Omental fat pad (tissue), 4 donors: Measurements from ENCODE around the gene ATP13A1. TPM values are rescaled to one million over a fixed set of nuclear protein-coding genes. Genes with fewer than 3 reads are reported as not detected.
"Not testable (repeated sequence)": the region's sequence is repeated elsewhere in the genome, so short reads cannot be mapped to it uniquely, and the experiment has no call there.

ENCODE experiments used
- ATAC-seq: fragments of 150-250 bp; one replicate; pipeline ENCODE4 v1.9.1; 2016; ENCODE audit warnings: mild to moderate bottlenecking, moderate library complexity; ENCODE audit not compliant: low FRiP score
- DNase-seq: peaks from one replicate; pipeline ENCODE4 v3.0.0-alpha.2; 2019; ENCODE audit warnings: low spot score
- CTCF ChIP-seq, 3 donors: fragments of 450-650 bp; IDR thresholded peaks; one replicate each; pipeline ENCODE4 v1.5.1; 2016 to 2017; ENCODE audit warnings: antibody characterized with exemption in 3 of 3, mild to moderate bottlenecking in 3 of 3, moderate library complexity in 2 of 3
- total RNA-seq, 4 donors: library from RNA; depleted of rRNA; stranded (reverse); fragments of >200 nt; gene quantifications; one replicate each; pipeline ENCODE4 v1.1.0, GENCODE V29; 2016

ATP13A1 gene
- total RNA-seq, 4 donors from 2014 or later: 100 to 255 (median 143) TPM

DNA sequence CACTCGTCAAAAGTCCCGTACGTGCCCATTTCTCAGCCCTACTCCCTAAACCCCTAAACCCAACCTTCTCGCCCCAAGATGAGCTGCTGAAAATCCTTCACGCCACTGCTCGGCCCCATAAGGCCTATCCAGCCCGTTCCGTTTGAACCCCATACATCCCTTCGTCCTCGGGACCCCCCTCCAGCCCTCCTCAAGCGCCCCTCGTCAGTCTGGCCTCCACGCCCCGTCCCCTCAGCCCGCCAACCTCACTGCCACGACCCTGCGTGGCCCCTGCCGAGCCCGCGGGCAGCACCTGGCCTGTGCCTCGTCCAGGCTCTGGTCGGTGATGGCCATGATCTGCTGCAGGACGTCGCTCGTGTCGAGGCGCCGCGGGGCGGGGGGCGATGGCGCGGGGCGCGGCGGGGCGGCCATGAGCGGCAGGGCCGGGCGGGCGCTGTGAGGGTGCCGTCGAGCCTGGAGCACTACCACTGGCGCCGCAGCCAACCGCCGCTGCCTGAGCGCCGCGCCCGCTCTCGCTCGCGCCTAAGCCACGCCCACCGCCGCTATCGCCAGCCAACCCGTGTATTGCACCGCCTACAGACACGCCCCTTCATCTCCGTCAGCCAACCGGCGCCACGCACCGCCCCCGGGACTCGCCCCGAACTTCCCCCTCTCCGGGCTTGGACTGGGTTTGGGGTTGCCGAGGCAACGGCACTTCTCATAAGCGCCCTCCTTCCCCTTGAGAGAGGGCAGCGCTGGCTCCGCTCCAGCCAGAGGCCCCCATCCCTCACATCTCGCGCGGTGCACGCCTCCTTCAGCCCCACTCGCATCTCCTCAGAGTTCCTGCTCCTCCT is 45.0 kb downstream of the ATP13A1 start, which contains the start of gene PBX4:
Gene PBX4 (minus strand): TSS at position 469 of the 833 bp plus-strand sequence. CDS start 58 bp downstream, at position 411.
- TF ChIP-seq CTCF (IDR thresholded peaks at IDR 0.05): no peak
- DNase-seq: peak; percentile 81
- ATAC-seq: peak; percentile 96

DNA sequence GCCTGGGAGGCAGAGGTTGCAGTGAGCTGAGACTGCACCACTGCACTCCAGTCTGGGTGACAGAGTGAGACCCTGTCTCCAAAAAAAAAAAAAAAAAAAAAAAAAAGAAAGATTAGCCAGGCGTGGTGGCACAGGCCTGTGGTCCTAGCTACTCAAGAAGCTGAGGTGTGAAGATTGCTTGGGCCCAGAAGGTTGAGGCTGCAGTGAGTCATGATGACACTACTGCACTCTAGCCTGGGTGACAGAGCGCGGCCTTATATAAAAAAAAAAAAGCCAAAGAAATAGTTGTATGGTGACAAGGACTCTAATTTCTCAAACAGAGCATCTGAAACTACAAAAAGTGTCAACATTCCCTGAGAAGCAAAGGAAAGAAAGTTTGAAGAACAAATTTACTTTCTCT is 48.4 kb downstream of the ATP13A1 start:
- no peak for TF ChIP-seq CTCF (IDR thresholded peaks at IDR 0.05)
- DNase-seq (no peak), ATAC-seq (no peak)

DNA sequence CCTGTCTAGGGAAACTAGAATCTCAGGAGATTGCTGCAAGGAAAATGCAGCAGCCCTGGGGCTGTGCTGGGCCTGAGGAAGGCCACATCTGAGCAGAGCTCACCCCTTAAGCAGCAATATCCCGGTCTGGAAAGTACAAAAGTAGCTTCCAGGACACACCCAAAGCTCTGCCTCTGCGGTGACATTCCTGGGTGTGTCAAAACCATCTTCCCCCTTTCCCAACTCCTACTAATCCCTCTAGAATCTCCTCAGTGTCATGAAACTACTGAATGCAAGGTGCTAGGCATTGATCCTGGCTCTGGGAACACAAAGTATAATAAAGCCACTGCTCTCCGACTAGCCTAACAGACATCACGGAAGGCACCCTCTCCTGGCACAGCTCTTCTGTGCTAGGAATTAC is 50.0 kb downstream of the ATP13A1 start:
- DNase-seq (no peak), ATAC-seq (no peak)
- no peak for TF ChIP-seq CTCF (IDR thresholded peaks at IDR 0.05)

- TF ChIP-seq CTCF (IDR thresholded peaks at IDR 0.05): no peak
- no peak for ATAC-seq
- DNase-seq: no peak
Observed at GRCh38 chr19:19610376-19611202, 52.9 kb downstream of the ATP13A1 start.

- not testable (repeated sequence) for ATAC-seq, DNase-seq
Observed at GRCh38 chr19:19606686-19607085, 56.8 kb downstream of the ATP13A1 start.

GRCh38 chr19:19606021-19606420 is 57.5 kb downstream of the ATP13A1 start:
- ATAC-seq: no peak
- no peak for TF ChIP-seq CTCF (IDR thresholded peaks at IDR 0.05)
- no peak for DNase-seq

DNA sequence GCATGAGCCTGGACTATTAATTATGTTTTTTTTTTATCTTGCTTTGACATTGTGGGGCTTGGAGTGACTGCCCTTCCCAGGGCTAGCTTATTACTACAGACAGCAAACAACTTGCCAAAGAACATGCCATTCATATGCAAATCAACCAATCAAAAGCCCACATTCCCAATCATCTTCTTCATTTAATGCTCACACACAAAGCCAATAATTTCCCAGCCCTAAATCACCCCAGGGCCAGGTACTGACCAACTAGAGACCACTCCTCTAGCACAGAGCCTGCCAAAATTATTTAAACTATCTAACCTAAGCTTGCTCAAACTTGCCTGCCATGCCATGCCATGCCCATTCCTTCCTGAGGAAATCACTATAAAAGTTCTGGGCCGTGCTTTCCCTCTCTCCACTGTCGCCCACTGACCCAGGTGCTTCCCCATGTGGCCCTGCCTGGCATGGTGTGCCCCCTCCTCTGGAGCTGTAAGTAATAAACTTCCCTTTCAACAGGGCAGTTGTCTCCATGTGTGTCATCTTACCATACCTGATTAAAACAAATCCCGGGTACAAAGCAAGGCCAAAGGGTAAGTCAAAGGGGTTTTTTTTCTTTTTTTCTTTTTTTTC is 60.7 kb downstream of the ATP13A1 start:
- TF ChIP-seq CTCF (IDR thresholded peaks at IDR 0.05): no peak
- DNase-seq (no peak), ATAC-seq (no peak)
